Head of caudate nucleus (tissue), 42 donors: Measurements from ENCODE around the gene ORC4.
"Not testable (repeated sequence)": the region's sequence is repeated elsewhere in the genome, so short reads cannot be mapped to it uniquely, and the experiment has no call there.

ENCODE experiments used
- DNase-seq, 42 donors: peaks; one replicate each; pipeline versions ENCODE4 v3.0.0 to v3.0.0-alpha.2; 2020 to 2021; ENCODE audit warnings: mixed read lengths in 7 of 42
- intact Hi-C: fragments of 100-400 bp; cut with DNase I; formaldehyde crosslinking; loops from one replicate; pipeline ENCODE4 v1.15.0; 2022

Gene ORC4

GRCh38 chr2:148021886-148022285, 1.3 kb upstream of the ORC4 start:
- DNase-seq, result peak in 3 of 42 donors; percentile 11 to 42 (median 18)
- intact Hi-C loops, result loop anchor here (10.0 kb wide), 1 partner anchor 177 kb away; the partner anchor contains the start of gene ACVR2A

GRCh38 chr2:148021059-148021861, 723 bp upstream of the ORC4 start, which contains the start of gene MBD5:
Gene MBD5, plus strand, starts transcription at chr2:148021091.
- DNase-seq, result peak in 36 of 42 donors; percentile 9 to 72 (median 37)
- intact Hi-C loops, result loop anchor here (10.0 kb wide), 1 partner anchor 176 kb away; the partner anchor contains the start of gene ACVR2A

- intact Hi-C loops, result no loop called here
- DNase-seq, result no peak
Measured at GRCh38 chr2:148014616-148015015, 5.9 kb downstream of the ORC4 start.

- no peak for DNase-seq
- intact Hi-C loops, result no loop called here
Measured at GRCh38 chr2:148013876-148014275, 6.7 kb downstream of the ORC4 start.

GRCh38 chr2:148008411-148008810, 12.1 kb downstream of the ORC4 start:
- intact Hi-C loops, result not testable (repeated sequence)

GRCh38 chr2:148007219-148007900, 13.2 kb downstream of the ORC4 start:
- no peak for DNase-seq

More at GRCh38 chr2:148008411-148008810, 12.1 kb downstream of the ORC4 start:
- DNase-seq, result not testable (repeated sequence)

GRCh38 chr2:148006249-148007007, 14.1 kb downstream of the ORC4 start:
- intact Hi-C loops, result no loop called here
- no peak for DNase-seq

More at GRCh38 chr2:148007219-148007900, 13.2 kb downstream of the ORC4 start:
- intact Hi-C loops, result no loop called here

- intact Hi-C loops, DNase-seq: not testable (repeated sequence)
Measured at GRCh38 chr2:148002420-148002819, 18.1 kb downstream of the ORC4 start.

GRCh38 chr2:148000095-148000494, 20.4 kb downstream of the ORC4 start:
- intact Hi-C loops, result no loop called here
- DNase-seq, result no peak

- intact Hi-C loops, result no loop called here
Measured at GRCh38 chr2:147999126-147999525, 21.4 kb downstream of the ORC4 start.

GRCh38 chr2:147998203-147998602, 22.3 kb downstream of the ORC4 start:
- intact Hi-C loops, result no loop called here
- DNase-seq, result no peak

More at GRCh38 chr2:147999126-147999525, 21.4 kb downstream of the ORC4 start:
- DNase-seq, result no peak

GRCh38 chr2:147996828-147997227, 23.7 kb downstream of the ORC4 start:
- DNase-seq, result no peak
- intact Hi-C loops, result no loop called here

GRCh38 chr2:147994965-147995364, 25.6 kb downstream of the ORC4 start:
- intact Hi-C loops, DNase-seq: not testable (repeated sequence)

- DNase-seq, result peak in 8 of 42 donors; percentile 8 to 57 (median 18)
- intact Hi-C loops, result no loop called here
Measured at GRCh38 chr2:147989809-147990403, 30.6 kb downstream of the ORC4 start.

- intact Hi-C loops, result no loop called here
- no peak for DNase-seq
Measured at GRCh38 chr2:147989102-147989501, 31.4 kb downstream of the ORC4 start.

- intact Hi-C loops, result no loop called here
- DNase-seq, result no peak
Measured at GRCh38 chr2:147980940-147981528, 39.5 kb downstream of the ORC4 start.

GRCh38 chr2:147977679-147978078, 42.9 kb downstream of the ORC4 start:
- intact Hi-C loops, result no loop called here
- no peak for DNase-seq

- intact Hi-C loops, result no loop called here
- DNase-seq, result no peak
Measured at GRCh38 chr2:147976102-147976501, 44.4 kb downstream of the ORC4 start.

- DNase-seq, result no peak
- intact Hi-C loops, result no loop called here
Measured at GRCh38 chr2:147968571-147968970, 52.0 kb downstream of the ORC4 start.
